Astrocyte (in vitro differentiated cells and primary cell): ENCODE results near the gene NAV3. TPM values are rescaled to one million over a fixed set of nuclear protein-coding genes. Genes with fewer than 3 reads are reported as not detected.
A peak's percentile ranks its signal among the peaks of the same experiment; 100 is the strongest.

Experiments
- DNase-seq: peaks from one replicate; pipeline ENCODE4 v3.0.0-alpha.2; 2010; ENCODE audit warnings: low read depth
- FAIRE-seq: peaks from 2 replicates; lab custom pipeline; 2011; peaks lifted over from hg19 to GRCh38; lab: Jason Lieb, UNC
- H2AFZ ChIP-seq: 2 replicates; pipeline ENCODE4 v1.6.0; 2012; ENCODE audit warnings: low read depth, low read length, inconsistent platforms
- H3K27ac ChIP-seq: 2 replicates; pipeline ENCODE4 v1.5.1; 2011; ENCODE audit warnings: low read depth, low read length, inconsistent platforms
- H3K27me3 ChIP-seq: 2 replicates; pipeline ENCODE4 v1.6.0; 2011; ENCODE audit warnings: low read length, inconsistent platforms; ENCODE audit not compliant: insufficient read depth
- H3K36me3 ChIP-seq: 2 replicates; pipeline ENCODE4 v1.5.1; 2011; ENCODE audit warnings: low read length, inconsistent platforms; ENCODE audit not compliant: insufficient read depth
- H3K4me1 ChIP-seq: 2 replicates; pipeline ENCODE4 v1.5.1; 2011; ENCODE audit warnings: low read length, inconsistent platforms; ENCODE audit not compliant: insufficient read depth
- H3K4me2 ChIP-seq: 2 replicates; pipeline ENCODE4 v1.6.0; 2012; ENCODE audit warnings: low read length, inconsistent platforms
- H3K4me3 ChIP-seq: 2 replicates; pipeline ENCODE4 v1.5.1; 2011; ENCODE audit warnings: low read depth, mild to moderate bottlenecking, low read length, inconsistent platforms; ENCODE audit not compliant: insufficient read depth
- H3K79me2 ChIP-seq: 2 replicates; pipeline ENCODE4 v1.6.0; 2012; ENCODE audit warnings: mild to moderate bottlenecking, low read length, inconsistent platforms; ENCODE audit not compliant: insufficient read depth
- H3K9ac ChIP-seq: 2 replicates; pipeline ENCODE4 v1.6.0; 2012; ENCODE audit warnings: mild to moderate bottlenecking, low read length, inconsistent platforms
- H3K9me3 ChIP-seq: 2 replicates; pipeline ENCODE4 v1.5.1; 2012; ENCODE audit warnings: low read depth, mild to moderate bottlenecking, low read length, inconsistent platforms; ENCODE audit not compliant: insufficient read depth
- H4K20me1 ChIP-seq: 2 replicates; pipeline ENCODE4 v1.6.0; 2012; ENCODE audit warnings: low read length, inconsistent platforms; ENCODE audit not compliant: insufficient read depth
- H3K27ac Mint-ChIP-seq: one replicate; pipeline ENCODE4 v1.8.0; 2021; ENCODE audit warnings: mild to moderate bottlenecking, mixed read lengths; ENCODE audit not compliant: unreplicated experiment
- H3K27me3 Mint-ChIP-seq: one replicate; pipeline ENCODE4 v1.8.0; 2021; ENCODE audit warnings: low read depth, mixed read lengths; ENCODE audit not compliant: unreplicated experiment
- H3K36me3 Mint-ChIP-seq: one replicate; pipeline ENCODE4 v1.8.0; 2021; ENCODE audit warnings: low read depth, mixed read lengths; ENCODE audit not compliant: unreplicated experiment
- H3K4me1 Mint-ChIP-seq: one replicate; pipeline ENCODE4 v1.8.0; 2021; ENCODE audit warnings: low read depth, mixed read lengths; ENCODE audit not compliant: unreplicated experiment
- H3K4me3 Mint-ChIP-seq: one replicate; pipeline ENCODE4 v1.8.0; 2021; ENCODE audit warnings: mild to moderate bottlenecking, moderate library complexity, mixed read lengths; ENCODE audit not compliant: unreplicated experiment
- H3K9me3 Mint-ChIP-seq: one replicate; pipeline ENCODE4 v1.8.0; 2021; ENCODE audit warnings: mild to moderate bottlenecking, mixed read lengths; ENCODE audit not compliant: unreplicated experiment
- CTCF ChIP-seq: IDR thresholded peaks from 2 replicates; pipeline ENCODE4 v1.5.1; 2011; ENCODE audit warnings: low read depth, mild to moderate bottlenecking, inconsistent platforms, low read length, moderate library complexity; ENCODE audit not compliant: insufficient read depth
- EZH2 ChIP-seq: IDR thresholded peaks from 2 replicates; pipeline ENCODE4 v1.6.1; 2012; ENCODE audit warnings: mild to moderate bottlenecking, low read length, inconsistent platforms; ENCODE audit not compliant: insufficient read depth
- total RNA-seq: library from RNA; stranded (reverse); gene quantifications from 2 replicates; pipeline ENCODE4 v1.2.1, GENCODE V29; 2021

Gene NAV3
- total RNA-seq, 1 donor from 2014 or later = 24.1 TPM

DNA sequence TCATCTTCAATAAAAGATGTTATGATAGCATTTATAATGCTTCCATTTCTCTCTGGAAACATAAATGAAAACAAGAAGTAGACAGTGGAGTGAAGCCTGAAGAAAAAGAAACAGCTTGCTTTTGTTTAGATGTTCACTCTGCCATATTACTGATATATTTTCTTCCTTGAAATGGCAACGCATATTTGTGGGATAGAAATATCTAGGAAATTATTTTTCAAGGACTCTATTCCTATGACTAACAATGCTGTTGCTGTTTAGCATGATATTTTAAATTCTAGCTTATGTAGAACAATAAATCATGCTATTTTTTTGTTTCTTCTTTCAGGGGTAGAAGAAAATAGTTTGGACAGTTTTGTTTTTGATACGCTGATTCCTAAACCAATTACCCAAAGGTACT is 359.0 kb downstream of the NAV3 start:
- no peak overlapping the region for H3K4me3 Mint-ChIP-seq
- no peaks in the 10 kb centered on the region for H3K27me3 ChIP-seq
- H2AFZ ChIP-seq = no peak overlapping the region
- no peak overlapping the region for H3K4me2 ChIP-seq
- H3K9me3 Mint-ChIP-seq = no peaks in the 10 kb centered on the region
- no peaks in the 10 kb centered on the region for H3K79me2 ChIP-seq
- no peak overlapping the region for H3K27ac Mint-ChIP-seq
- H4K20me1 ChIP-seq = no peaks in the 10 kb centered on the region
- FAIRE-seq (peak; percentile 9), DNase-seq (no peak)
- H3K4me1 Mint-ChIP-seq = peaks cover 9% of the 10 kb centered on the region
- H3K27ac ChIP-seq = no peak overlapping the region
- H3K27me3 Mint-ChIP-seq = no peaks in the 10 kb centered on the region
- H3K36me3 Mint-ChIP-seq = peaks cover 4% of the 10 kb centered on the region
- no peak overlapping the region for H3K4me3 ChIP-seq
- H3K9me3 ChIP-seq = no peaks in the 10 kb centered on the region
- H3K36me3 ChIP-seq = peaks cover 19% of the 10 kb centered on the region
- no peak overlapping the region for H3K9ac ChIP-seq
- peaks cover 19% of the 10 kb centered on the region for H3K4me1 ChIP-seq
- TF ChIP-seq CTCF (no peak), EZH2 (no peak)

GRCh38 chr12:78191611-78192010 is 360.9 kb downstream of the NAV3 start:
- no peaks in the 10 kb centered on the region for H3K9me3 Mint-ChIP-seq
- TF ChIP-seq CTCF (no peak), EZH2 (no peak)
- H4K20me1 ChIP-seq = no peaks in the 10 kb centered on the region
- H3K4me1 Mint-ChIP-seq = peaks cover 9% of the 10 kb centered on the region
- no peaks in the 10 kb centered on the region for H3K27me3 Mint-ChIP-seq
- H3K4me1 ChIP-seq = peaks cover 24% of the 10 kb centered on the region
- no peaks in the 10 kb centered on the region for H3K27me3 ChIP-seq
- peaks cover 14% of the 10 kb centered on the region for H3K36me3 ChIP-seq
- H3K27ac Mint-ChIP-seq = no peak overlapping the region
- H3K36me3 Mint-ChIP-seq = peaks cover 3% of the 10 kb centered on the region
- no peak overlapping the region for H3K27ac ChIP-seq
- FAIRE-seq (no peak), DNase-seq (no peak)
- H2AFZ ChIP-seq = no peak overlapping the region
- H3K4me2 ChIP-seq = no peak overlapping the region
- H3K9ac ChIP-seq = no peak overlapping the region
- no peak overlapping the region for H3K4me3 Mint-ChIP-seq
- H3K79me2 ChIP-seq = no peaks in the 10 kb centered on the region
- no peak overlapping the region for H3K4me3 ChIP-seq
- H3K9me3 ChIP-seq = no peaks in the 10 kb centered on the region

DNA sequence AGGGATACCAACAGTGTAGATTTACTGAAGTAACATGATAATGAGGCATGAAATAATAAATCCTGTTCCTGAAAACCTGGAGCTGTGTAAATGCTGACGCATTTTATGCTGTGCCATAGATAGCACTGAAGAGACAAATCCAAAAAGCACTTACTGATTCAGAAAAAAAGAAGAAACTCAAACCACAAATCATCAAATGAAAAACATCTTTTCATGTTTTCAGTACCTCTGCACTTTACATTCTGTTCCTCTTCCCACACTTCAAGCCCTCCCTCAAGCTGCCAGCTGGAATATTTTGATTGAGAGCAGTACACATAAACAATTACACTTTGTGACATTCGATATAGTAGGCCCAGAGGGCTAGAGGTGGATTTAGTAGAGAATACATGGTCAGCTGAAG is 362.3 kb downstream of the NAV3 start:
- Histone ChIP-seq H3K4me1 (peaks cover 24% of the 10 kb centered on the region), H4K20me1 (no peaks in the 10 kb centered on the region), H3K9me3 (no peaks in the 10 kb centered on the region), H3K4me3 (no peak overlapping the region), H3K9ac (no peak overlapping the region), H3K27me3 (no peaks in the 10 kb centered on the region), H3K27ac (no peak overlapping the region), H3K4me2 (no peak overlapping the region), H2AFZ (no peak overlapping the region), H3K79me2 (no peaks in the 10 kb centered on the region), H3K36me3 (peaks cover 11% of the 10 kb centered on the region)
- TF ChIP-seq CTCF (no peak), EZH2 (no peak)
- H3K4me1 Mint-ChIP-seq = peaks cover 9% of the 10 kb centered on the region
- peak; percentile 13 for FAIRE-seq
- no peak overlapping the region for H3K27ac Mint-ChIP-seq
- no peak overlapping the region for H3K4me3 Mint-ChIP-seq
- H3K36me3 Mint-ChIP-seq = peaks cover 3% of the 10 kb centered on the region
- no peaks in the 10 kb centered on the region for H3K9me3 Mint-ChIP-seq
- DNase-seq = peak; percentile 74
- no peaks in the 10 kb centered on the region for H3K27me3 Mint-ChIP-seq
